NCI-H345 (cell line): ENCODE data around the gene LRP2BP.
A peak's percentile ranks its signal among the peaks of the same experiment; 100 is the strongest.
"Not testable (repeated sequence)": the region's sequence is repeated elsewhere in the genome, so short reads cannot be mapped to it uniquely, and the experiment has no call there.

Source experiments
- DNase-seq: peaks from one replicate; lab custom pipeline; 2025; lab: John Stamatoyannopoulos, UW

Gene LRP2BP

DNA sequence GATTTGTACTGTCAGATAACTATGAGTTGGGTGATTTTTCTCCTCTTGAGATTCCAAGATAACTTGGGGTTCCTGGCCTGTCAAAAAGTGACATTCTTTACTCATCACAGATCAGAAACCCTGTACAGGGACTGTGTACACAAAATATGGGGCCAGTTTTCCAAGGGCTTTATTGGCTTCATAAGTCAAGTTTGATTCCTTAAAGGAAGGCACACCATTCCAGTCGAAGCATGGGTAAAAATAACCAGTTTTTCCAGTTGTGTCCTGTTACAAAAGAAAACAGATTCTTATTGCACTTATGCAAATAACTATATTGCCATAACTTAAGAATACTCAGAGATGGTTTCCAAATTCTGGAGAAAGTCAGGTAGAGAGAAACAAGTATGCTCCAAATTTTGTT lies 70.0 kb downstream of the LRP2BP start:
- DNase-seq: not testable (repeated sequence)

DNA sequence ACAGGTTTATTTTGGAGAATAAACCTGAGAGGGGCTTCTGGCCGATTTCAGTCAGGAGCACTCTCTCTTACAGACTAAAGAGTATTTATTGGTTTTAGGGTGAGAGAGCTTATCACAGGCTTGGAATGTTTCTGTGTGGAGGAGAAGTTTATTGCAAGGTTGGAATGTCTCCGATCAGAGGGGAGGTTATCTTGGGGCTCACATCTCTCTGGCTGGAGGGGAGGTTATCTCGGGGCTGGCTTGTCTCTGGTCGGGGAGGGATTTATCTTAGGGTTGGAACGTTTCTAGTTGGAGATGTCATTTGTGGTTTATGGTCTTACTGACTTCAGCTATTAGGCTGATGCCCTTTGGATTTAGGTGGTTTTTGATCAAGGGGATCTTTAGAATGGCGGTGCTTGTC lies 71.4 kb downstream of the LRP2BP start:
- DNase-seq: not testable (repeated sequence)

DNA sequence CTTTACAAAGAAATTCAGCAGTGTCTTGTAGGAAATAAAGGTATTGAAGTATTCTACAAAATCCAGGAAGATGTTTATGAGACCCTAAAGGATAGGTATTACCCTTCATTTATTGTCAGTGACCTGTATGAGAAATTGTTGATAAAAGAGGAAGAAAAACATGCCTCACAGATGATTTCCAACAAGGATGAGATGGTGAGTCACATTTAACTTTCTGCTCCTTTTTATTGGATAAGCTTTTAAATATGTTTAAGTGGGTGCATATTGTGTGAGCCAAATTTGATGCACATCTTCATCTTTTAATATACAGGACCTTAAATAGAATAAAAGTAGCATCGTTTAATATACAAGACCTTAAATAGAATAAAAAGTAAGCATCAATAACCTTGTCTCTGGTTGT lies 72.1 kb downstream of the LRP2BP start:
- DNase-seq: no peak

DNA sequence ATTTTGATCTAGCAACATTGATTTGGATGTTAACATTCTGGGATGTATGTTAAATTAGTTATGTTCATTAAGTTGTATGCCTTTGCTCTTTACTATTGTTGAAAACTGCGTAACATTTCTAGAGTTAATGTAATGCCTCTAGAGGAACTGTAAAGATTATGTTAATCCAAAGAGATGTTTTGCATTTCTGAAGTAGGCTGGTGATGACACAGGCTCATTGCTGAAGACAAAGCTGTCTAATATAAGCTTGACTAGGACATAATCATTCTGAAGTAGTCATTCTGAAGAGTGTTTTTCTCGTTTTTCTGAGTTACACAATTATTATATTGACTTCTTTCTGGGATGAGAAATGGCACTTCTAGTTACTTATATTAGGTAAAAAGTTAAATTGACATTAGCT lies 72.9 kb downstream of the LRP2BP start:
- no peak for DNase-seq

DNA sequence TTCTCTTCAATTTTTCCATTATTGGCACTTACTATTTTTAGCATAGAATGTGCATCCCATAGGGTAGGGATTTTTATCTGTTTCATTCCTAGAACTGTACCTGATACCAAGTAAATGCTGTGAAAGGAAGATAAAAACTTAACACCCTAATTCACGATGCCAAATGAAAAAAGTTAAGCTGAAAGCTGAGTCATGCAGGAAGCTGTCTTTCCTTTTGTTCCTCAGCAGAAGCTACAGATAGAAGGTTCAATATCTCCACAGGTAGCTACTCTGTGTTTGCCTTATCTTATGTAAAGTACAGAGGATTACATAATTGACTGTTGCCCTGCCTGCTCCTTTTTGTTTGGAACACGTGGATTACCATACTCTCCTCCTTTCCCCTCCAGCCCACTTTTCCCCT lies 77.0 kb downstream of the LRP2BP start:
- DNase-seq: peak; percentile 76

DNA sequence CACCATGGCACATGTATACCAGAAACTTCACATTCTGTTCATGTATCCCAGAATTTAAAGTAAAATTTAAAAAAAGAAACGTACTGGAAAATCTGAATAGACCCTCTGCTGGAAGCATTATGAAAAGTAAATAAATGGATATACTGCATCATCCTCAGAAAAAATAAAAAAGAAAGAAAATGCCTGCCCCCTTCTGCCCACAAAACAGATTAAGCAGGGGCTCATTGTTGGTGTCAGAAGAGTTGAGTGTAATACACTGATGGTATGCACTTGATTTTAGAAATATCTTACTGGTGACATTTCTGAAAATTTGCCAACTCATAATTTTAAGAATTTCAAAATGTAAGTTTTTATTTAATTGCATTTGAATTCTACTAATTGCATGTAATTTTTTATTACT lies 77.8 kb downstream of the LRP2BP start:
- no peak for DNase-seq

DNA sequence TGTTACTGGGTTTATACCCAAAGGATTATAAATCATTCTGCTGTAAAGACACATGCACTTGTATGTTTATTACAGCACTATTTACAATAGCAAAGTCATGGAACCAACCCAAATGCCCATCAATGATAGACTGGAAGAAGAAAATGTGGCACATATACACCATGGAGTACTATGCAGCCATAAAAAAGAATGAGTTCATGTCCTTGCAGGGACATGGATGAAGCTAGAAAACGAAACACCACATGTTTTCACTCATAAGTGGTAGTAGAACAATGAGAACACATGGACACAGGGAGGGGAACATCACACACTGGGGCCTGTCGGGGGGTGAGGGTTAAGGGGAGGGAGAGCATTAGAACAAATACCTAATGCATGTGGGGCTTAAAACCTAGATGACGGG lies 78.3 kb downstream of the LRP2BP start:
- not testable (repeated sequence) for DNase-seq
